Breast epithelium (tissue), 4 donors: Measurements from ENCODE around the gene DOCK9. TPM values are rescaled to one million over a fixed set of nuclear protein-coding genes. Genes with fewer than 3 reads are reported as not detected.
A peak's percentile ranks its signal among the peaks of the same experiment; 100 is the strongest.

Source experiments
- DNase-seq, 2 donors: peaks; one replicate each; pipeline ENCODE4 v3.0.0-alpha.2; 2019; ENCODE audit warnings: low spot score in 2 of 2
- H3K27ac ChIP-seq, 2 donors: fragments of 200-600 bp; sonication (generic) in 1 of 2; one replicate each; pipeline ENCODE4 v1.5.1; 2016 to 2019; ENCODE audit warnings: mild to moderate bottlenecking in 1 of 2
- H3K27me3 ChIP-seq, 2 donors: fragments of 200-600 bp; sonication (generic) in 1 of 2; one replicate each; pipeline versions ENCODE4 v1.5.1 to v1.6.0; 2017 to 2019; ENCODE audit warnings: control low read depth in 1 of 2, mild to moderate bottlenecking in 1 of 2
- H3K36me3 ChIP-seq: fragments of 200-600 bp; one replicate; pipeline ENCODE4 v1.5.1; 2019
- H3K4me1 ChIP-seq, 2 donors: fragments of 200-600 bp; sonication (generic); one replicate each; pipeline ENCODE4 v1.5.1; 2016 to 2019; ENCODE audit warnings: control low read depth in 1 of 2
- H3K4me3 ChIP-seq, 3 donors: fragments of 200-600 bp; sonication (generic); 1 replicate in 2 of 3; 2 replicates in 1 of 3; pipeline ENCODE4 v1.5.1; 2016 to 2019; ENCODE audit warnings: mild to moderate bottlenecking in 3 of 3, moderate library complexity in 2 of 3
- H3K9me3 ChIP-seq, 2 donors: fragments of 200-600 bp; sonication (generic) in 1 of 2; one replicate each; pipeline ENCODE4 v1.5.1; 2016 to 2019; ENCODE audit warnings: control low read depth in 1 of 2
- POLR2A ChIP-seq: fragments of 450-650 bp; IDR thresholded peaks from one replicate; pipeline ENCODE4 v1.6.1; 2016; ENCODE audit warnings: antibody characterized with exemption, mild to moderate bottlenecking, moderate library complexity
- POLR2AphosphoS5 ChIP-seq, 3 donors: sonication (generic); formaldehyde crosslinking; IDR thresholded peaks; one replicate each; pipeline ENCODE4 v1.6.1; 2017; ENCODE audit warnings: antibody characterized with exemption in 3 of 3
- intact Hi-C: fragments of 100-400 bp; cut with DNase I; formaldehyde crosslinking; loops from one replicate; pipeline ENCODE4 v1.15.1; 2023; ENCODE audit warnings: low total_unique reads
- total RNA-seq, 3 donors: library from RNA; depleted of rRNA; stranded (reverse); fragments of >200 nt; gene quantifications; one replicate each; pipeline ENCODE4 v1.1.0, GENCODE V29; 2016
- TF ChIP-seq, protein P1 (sequence below), 3 donors: fragments of 450-650 bp; IDR thresholded peaks; one replicate each; pipeline ENCODE4 v1.5.1; 2016 to 2017; ENCODE audit warnings: antibody characterized with exemption in 3 of 3, mild to moderate bottlenecking in 3 of 3, moderate library complexity in 3 of 3

Gene DOCK9
- total RNA-seq, 3 donors from 2014 or later, result 85.5 to 155 (median 92.2) TPM

DNA sequence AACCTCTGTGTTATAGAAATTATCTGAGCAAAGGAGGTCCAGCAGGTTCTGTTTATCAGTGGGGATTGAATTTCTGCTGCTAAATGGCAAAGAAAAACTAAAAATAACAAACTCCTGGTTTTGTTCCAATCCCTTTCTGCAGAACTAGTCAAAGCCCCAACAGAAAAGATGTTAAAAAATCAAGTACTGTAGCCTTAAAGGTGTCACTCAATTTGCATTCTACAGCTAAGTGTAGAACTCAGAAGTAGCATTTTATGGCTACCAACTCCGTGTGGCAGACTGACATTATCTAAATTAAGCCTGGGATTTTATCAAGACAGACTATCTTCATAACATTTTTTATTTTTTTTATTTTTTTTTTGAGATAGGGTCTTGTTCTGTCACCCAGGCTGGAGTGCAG lies 133.8 kb downstream of the DOCK9 start:
- H3K27ac ChIP-seq, result no peak overlapping the region
- H3K27me3 ChIP-seq, result no peaks in the 10 kb centered on the region
- no peaks in the 10 kb centered on the region for H3K4me1 ChIP-seq
- H3K36me3 ChIP-seq, result no peaks in the 10 kb centered on the region
- TF ChIP-seq, protein P1, sequence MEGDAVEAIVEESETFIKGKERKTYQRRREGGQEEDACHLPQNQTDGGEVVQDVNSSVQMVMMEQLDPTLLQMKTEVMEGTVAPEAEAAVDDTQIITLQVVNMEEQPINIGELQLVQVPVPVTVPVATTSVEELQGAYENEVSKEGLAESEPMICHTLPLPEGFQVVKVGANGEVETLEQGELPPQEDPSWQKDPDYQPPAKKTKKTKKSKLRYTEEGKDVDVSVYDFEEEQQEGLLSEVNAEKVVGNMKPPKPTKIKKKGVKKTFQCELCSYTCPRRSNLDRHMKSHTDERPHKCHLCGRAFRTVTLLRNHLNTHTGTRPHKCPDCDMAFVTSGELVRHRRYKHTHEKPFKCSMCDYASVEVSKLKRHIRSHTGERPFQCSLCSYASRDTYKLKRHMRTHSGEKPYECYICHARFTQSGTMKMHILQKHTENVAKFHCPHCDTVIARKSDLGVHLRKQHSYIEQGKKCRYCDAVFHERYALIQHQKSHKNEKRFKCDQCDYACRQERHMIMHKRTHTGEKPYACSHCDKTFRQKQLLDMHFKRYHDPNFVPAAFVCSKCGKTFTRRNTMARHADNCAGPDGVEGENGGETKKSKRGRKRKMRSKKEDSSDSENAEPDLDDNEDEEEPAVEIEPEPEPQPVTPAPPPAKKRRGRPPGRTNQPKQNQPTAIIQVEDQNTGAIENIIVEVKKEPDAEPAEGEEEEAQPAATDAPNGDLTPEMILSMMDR (IDR thresholded peaks at IDR 0.05), result no peak
- TF ChIP-seq POLR2A (no peak), POLR2AphosphoS5 (IDR thresholded peaks at IDR 0.05) (no peak)
- no peaks in the 10 kb centered on the region for H3K9me3 ChIP-seq
- no peak for DNase-seq
- intact Hi-C loops, result no loop called here
- no peak overlapping the region for H3K4me3 ChIP-seq

DNA sequence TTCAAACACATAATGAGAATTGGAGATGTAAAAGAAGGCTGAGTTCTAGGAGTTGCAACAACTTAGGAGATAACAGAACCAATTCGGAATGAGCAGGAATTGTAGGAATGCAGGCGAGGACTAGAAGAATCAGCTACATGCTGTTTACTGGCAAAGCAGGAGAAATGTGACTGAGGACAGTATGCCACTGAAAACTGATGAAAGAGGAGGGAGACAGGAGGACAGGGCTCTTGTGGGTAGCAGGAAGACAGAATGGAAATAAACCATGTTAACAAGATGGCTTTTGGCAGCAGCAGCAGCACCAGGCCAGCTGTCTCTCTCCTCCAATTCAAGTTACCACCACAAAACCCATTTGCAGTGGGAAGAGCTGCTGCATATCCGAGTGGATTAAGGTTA lies 134.4 kb downstream of the DOCK9 start:
- no peaks in the 10 kb centered on the region for H3K4me1 ChIP-seq
- no peak for DNase-seq
- H3K27ac ChIP-seq, result no peak overlapping the region
- no peaks in the 10 kb centered on the region for H3K27me3 ChIP-seq
- no peaks in the 10 kb centered on the region for H3K9me3 ChIP-seq
- H3K4me3 ChIP-seq, result no peak overlapping the region
- TF ChIP-seq POLR2AphosphoS5 (IDR thresholded peaks at IDR 0.05) (no peak), POLR2A (no peak)
- TF ChIP-seq, protein P1 (IDR thresholded peaks at IDR 0.05), result no peak
- H3K36me3 ChIP-seq, result no peaks in the 10 kb centered on the region
- intact Hi-C loops, result no loop called here

DNA sequence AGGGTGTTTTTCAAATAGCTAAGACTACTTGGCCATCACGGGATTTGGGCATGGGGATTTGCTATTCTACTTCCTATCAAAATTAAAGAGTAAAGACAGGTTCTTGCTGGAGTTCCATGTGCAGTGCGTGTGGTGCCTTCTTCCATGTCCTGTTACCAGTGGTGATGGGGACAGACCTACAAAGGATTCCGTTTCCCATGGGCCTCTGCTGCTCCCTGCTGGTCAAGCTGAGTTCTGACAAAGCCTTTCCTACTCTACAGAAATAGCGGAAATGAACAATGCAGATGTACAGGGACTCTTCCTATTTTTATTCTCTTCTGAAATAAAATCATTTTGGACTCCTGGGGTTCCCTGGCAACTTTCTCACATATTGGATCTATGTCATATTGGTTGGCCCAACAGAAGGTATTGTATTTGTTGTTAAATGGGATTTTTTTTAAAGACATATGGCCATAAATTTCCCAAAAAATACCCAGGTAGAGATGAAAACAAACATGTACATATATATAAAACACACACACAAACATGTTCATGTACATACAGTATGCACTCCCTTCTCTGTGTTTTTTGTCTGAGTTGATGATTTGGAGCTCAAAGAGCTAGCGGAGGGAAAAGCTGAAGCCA lies 134.9 kb downstream of the DOCK9 start:
- Histone ChIP-seq H3K27me3 (no peaks in the 10 kb centered on the region), H3K4me3 (no peak overlapping the region), H3K36me3 (no peaks in the 10 kb centered on the region), H3K4me1 (no peaks in the 10 kb centered on the region), H3K27ac (no peak overlapping the region), H3K9me3 (no peaks in the 10 kb centered on the region)
- DNase-seq, result no peak
- TF ChIP-seq POLR2A (no peak), POLR2AphosphoS5 (IDR thresholded peaks at IDR 0.05) (peak in 1 of 3 donors; percentile 28)
- TF ChIP-seq, protein P1 (IDR thresholded peaks at IDR 0.05), result peak; percentile 43 to 78 (median 66)
- intact Hi-C loops, result no loop called here

- Histone ChIP-seq H3K4me3 (no peak overlapping the region), H3K36me3 (no peaks in the 10 kb centered on the region)
- intact Hi-C loops, result no loop called here
Observed at GRCh38 chr13:98842070-98842469, 135.8 kb downstream of the DOCK9 start.

More at GRCh38 chr13:98842070-98842469, 135.8 kb downstream of the DOCK9 start:
- no peak overlapping the region for H3K27ac ChIP-seq
- TF ChIP-seq POLR2AphosphoS5 (IDR thresholded peaks at IDR 0.05) (no peak), POLR2A (no peak)
- TF ChIP-seq, protein P1 (IDR thresholded peaks at IDR 0.05), result no peak
- H3K9me3 ChIP-seq, result no peaks in the 10 kb centered on the region
- no peak for DNase-seq
- no peaks in the 10 kb centered on the region for H3K27me3 ChIP-seq
- H3K4me1 ChIP-seq, result no peaks in the 10 kb centered on the region
